K562 (cell line): ENCODE results near the gene CYSRT1. TPM values are rescaled to one million over a fixed set of nuclear protein-coding genes. Genes with fewer than 3 reads are reported as not detected.
A peak's percentile ranks its signal among the peaks of the same experiment; 100 is the strongest.

Source experiments
- ATAC-seq: fragments of 200-7000 bp; cut with Tn5 transposase; 3 replicates; pipeline ENCODE4 v1.9.1; 2020; ENCODE audit warnings: moderate library complexity
- BruUV-seq: library from RNA; stranded (reverse); fragments of 400-500 nt; replicated peaks from 2 replicates; lab custom pipeline; 2021; lab: Mats Ljungman, UMichigan
- CTCF ChIA-PET: fragments of 300-600 bp; formaldehyde crosslinking; extraction: SDS; loops from one replicate; lab custom pipeline; 2021; ENCODE audit warnings: low intra/inter-chr PET ratio; lab: Yijun Ruan, JAX
- POLR2A ChIA-PET: fragments of 300-600, 350-650 bp; sonication (Branson Sonifier 250); formaldehyde crosslinking; extraction: SDS; loops from one replicate; lab custom pipeline; 2021; ENCODE audit warnings: antibody characterized with exemption, inconsistent platforms; lab: Yijun Ruan, JAX
- DNase-seq, 4 experiments: peaks; one replicate each; pipeline versions ENCODE4 v3.0.0 to v3.0.0-alpha.2; 2011 to 2018; ENCODE audit warnings: low spot score in 3 of 4, mixed read lengths in 3 of 4; ENCODE audit errors: extremely low read depth in 1 of 4
- FAIRE-seq: peaks from 2 replicates; lab custom pipeline; 2011; peaks lifted over from hg19 to GRCh38; lab: Jason Lieb, UNC
- H2AFZ ChIP-seq: 2 replicates; pipeline ENCODE4 v1.6.0; 2011; ENCODE audit warnings: low read depth, low read length, control low read depth, inconsistent platforms
- H3K27ac ChIP-seq: fragments of 200-600 bp; 3 replicates; pipeline ENCODE4 v1.8.0; 2011; ENCODE audit warnings: low read depth, mild to moderate bottlenecking, control low read depth, inconsistent platforms, low read length, moderate library complexity, mixed read lengths; ENCODE audit errors: extremely low read depth
- H3K27me3 ChIP-seq, 2 experiments: fragments of 300-600 bp in 1 of 2; 2 replicates in 1 of 2; 3 replicates in 1 of 2; pipeline versions ENCODE4 v1.6.0 to v1.8.0; 2011; ENCODE audit warnings: inconsistent platforms in 2 of 2, low read length in 2 of 2, mild to moderate bottlenecking in 1 of 2, mixed read lengths in 1 of 2, moderate library complexity in 1 of 2; ENCODE audit not compliant: control insufficient read depth in 2 of 2, insufficient read depth in 2 of 2
- H3K36me3 ChIP-seq: fragments of 300-600 bp; 3 replicates; pipeline ENCODE4 v1.8.0; 2011; ENCODE audit warnings: mild to moderate bottlenecking, low read length, inconsistent platforms; ENCODE audit not compliant: control insufficient read depth, insufficient read depth
- H3K4me1 ChIP-seq, 2 experiments: fragments of 200-600 bp in 1 of 2; replicated peaks in 1 of 2; 2 replicates in 1 of 2; 3 replicates in 1 of 2; pipeline versions ENCODE4 v1.5.1 to v1.8.0; 2011; ENCODE audit warnings: inconsistent platforms in 2 of 2, low read length in 2 of 2, mild to moderate bottlenecking in 1 of 2, mixed read lengths in 1 of 2, moderate library complexity in 1 of 2; ENCODE audit not compliant: control insufficient read depth in 2 of 2, insufficient read depth in 2 of 2
- H3K4me2 ChIP-seq: 2 replicates; pipeline ENCODE4 v1.6.1; 2011; ENCODE audit warnings: low read length, control low read depth, inconsistent platforms, mixed read lengths; ENCODE audit not compliant: insufficient read depth
- H3K4me3 ChIP-seq: fragments of 200-600 bp; sonication (generic), shearing (Covaris generic); 2 replicates; pipeline ENCODE4 v1.5.1; 2016; ENCODE audit warnings: control low read depth, inconsistent platforms
- H3K79me2 ChIP-seq: fragments of 200-600 bp; 3 replicates; pipeline ENCODE4 v1.8.0; 2011; ENCODE audit warnings: low read length, inconsistent platforms; ENCODE audit not compliant: control insufficient read depth, insufficient read depth
- H3K9ac ChIP-seq, 2 experiments: 2 replicates each; pipeline versions ENCODE4 v1.6.0 to v1.6.1; 2011; ENCODE audit warnings: low read depth in 2 of 2, low read length in 2 of 2, control low read depth in 1 of 2, inconsistent platforms in 1 of 2, mild to moderate bottlenecking in 1 of 2, mixed read lengths in 1 of 2; ENCODE audit not compliant: insufficient read depth in 1 of 2
- H3K9me1 ChIP-seq: one replicate; pipeline ENCODE4 v1.6.0; 2011; ENCODE audit warnings: inconsistent platforms, mild to moderate bottlenecking, low read length, moderate library complexity; ENCODE audit not compliant: control insufficient read depth, insufficient read depth
- H3K9me3 ChIP-seq: replicated peaks from 2 replicates; pipeline ENCODE4 v1.5.1; 2011; ENCODE audit warnings: low read depth, low read length, inconsistent platforms; ENCODE audit not compliant: control insufficient read depth, insufficient read depth
- H4K20me1 ChIP-seq: replicated peaks from 2 replicates; pipeline ENCODE4 v1.6.1; 2011; ENCODE audit warnings: low read length, inconsistent platforms, mixed read lengths; ENCODE audit not compliant: control insufficient read depth, insufficient read depth
- DMBX1 ChIP-seq: fragments of 250-450 bp; sonication (Bioruptor Pico); IDR thresholded peaks from 2 replicates; pipeline ENCODE4 v1.8.0; 2022; ENCODE audit warnings: inconsistent platforms, mild to moderate bottlenecking, moderate library complexity, borderline replicate concordance
- ELF1 ChIP-seq: fragments of 200-800 bp; sonication (Bioruptor generic); IDR thresholded peaks from 2 replicates; pipeline ENCODE4 v1.6.1; 2016; ENCODE audit warnings: missing genetic modification characterization, missing compliant biosample characterization
- EP300 ChIP-seq: IDR thresholded peaks from 2 replicates; pipeline ENCODE4 v1.6.1; 2012; ENCODE audit warnings: low read length, improper control_type of control experiment
- HMGN3 ChIP-seq: IDR thresholded peaks from 2 replicates; pipeline ENCODE4 v1.6.1; 2011; ENCODE audit warnings: borderline replicate concordance, low read depth, mild to moderate bottlenecking, mixed read lengths, low read length; ENCODE audit not compliant: insufficient read length; ENCODE audit errors: extremely low read depth
- POLR2G ChIP-seq: fragments of 200-400 bp; formaldehyde crosslinking; IDR thresholded peaks from 2 replicates; pipeline ENCODE4 v1.6.1; 2017; ENCODE audit warnings: low read depth, mild to moderate bottlenecking, antibody characterized with exemption, low read length, moderate library complexity
- RBFOX2 ChIP-seq: fragments of 200-400 bp; formaldehyde crosslinking; IDR thresholded peaks from 2 replicates; pipeline ENCODE4 v1.6.1; 2017; ENCODE audit warnings: low read depth, mild to moderate bottlenecking, low read length, moderate library complexity
- SREBF2 ChIP-seq: sonication (generic); formaldehyde crosslinking; IDR thresholded peaks from 2 replicates; pipeline ENCODE4 v1.4.0; 2020; ENCODE audit warnings: mild to moderate bottlenecking, missing genetic modification reagents
- WGBS: fragments of 100-300 bp; shearing (Covaris generic); methylation state at CpG from one replicate; pipeline ENCODE4 v1.1.6; 2016; ENCODE audit warnings: low coverage, mixed read lengths; ENCODE audit not compliant: insufficient coverage; ENCODE audit errors: missing lambda C conversion rate; 5-methylcytosine and 5-hydroxymethylcytosine counted together
- in situ Hi-C: fragments of 300-500 bp; cut with MboI; formaldehyde crosslinking; loops from 4 replicates; pipeline ENCODE4 v1.15.0; 2018; ENCODE audit warnings: inconsistent platforms, mixed read lengths
- intact Hi-C: fragments of 100-400 bp; cut with micrococcal nuclease; formaldehyde crosslinking; loops from 2 replicates; pipeline ENCODE4 v1.14.2; 2022
- polyA plus RNA-seq, 8 experiments: library from polyadenylated mRNA; depleted of rRNA in 4 of 8; stranded (reverse) in 5 of 8; unstranded in 3 of 8; fragments of >200 nt; fragmentation: Nextera tagmentation in 2 of 8; fragmentation: Illumina TruSeq in 1 of 8; extraction: Ambion mirVana in 2 of 8; extraction: Trizol in 1 of 8; gene quantifications; 2 replicates each; pipeline versions ENCODE4 v1.2.1 to v1.2.3, GENCODE V29; 2011 to 2014; ENCODE audit warnings: inconsistent platforms in 1 of 8, missing spikeins in 1 of 8
- total RNA-seq, 7 experiments: library from RNA; depleted of rRNA in 6 of 7; stranded (reverse); fragments of >200 nt in 6 of 7; fragmentation: Illumina TruSeq in 2 of 7; extraction: Trizol in 2 of 7; gene quantifications; 2 replicates each; pipeline versions ENCODE4 v1.2.1 to v1.2.3, GENCODE V29; 2011 to 2021; ENCODE audit warnings: low replicate concordance in 1 of 7
- TF ChIP-seq, protein P1 (sequence below), 2 experiments: fragments of 450-650 bp; IDR thresholded peaks; 2 replicates each; pipeline ENCODE4 v1.6.1; 2018; ENCODE audit warnings: mild to moderate bottlenecking in 2 of 2, low read depth in 1 of 2; ENCODE audit not compliant: partially characterized antibody in 2 of 2

CYSRT1 gene
- total and polyA plus RNA-seq, 9 of the 15 experiments (the other 6 are each of a cell fraction or from before 2014, with no cell fraction given): 0.04 to 1.4 (median 0.42) TPM; not detected in 3

DNA sequence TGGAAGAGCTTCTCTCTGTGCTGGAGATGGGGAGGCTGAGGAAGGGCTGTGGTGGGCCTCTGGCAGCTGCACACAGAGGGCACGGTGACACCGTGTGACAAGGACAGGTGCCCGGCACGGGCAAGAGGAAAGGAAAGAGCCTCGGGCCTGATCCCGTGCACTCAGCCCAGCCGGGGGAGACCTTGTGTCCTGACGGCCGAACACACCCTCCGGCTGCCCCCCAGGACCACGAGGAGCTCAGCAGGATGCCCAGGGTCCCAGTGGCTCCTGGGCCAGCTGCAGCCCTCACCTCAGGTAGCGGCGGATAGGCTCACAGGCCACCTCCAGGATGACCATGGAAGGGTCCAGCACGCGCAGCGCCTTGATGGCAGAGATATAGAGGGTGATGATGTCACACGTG lies 42.1 kb upstream of the CYSRT1 start (continued):
- TF ChIP-seq, protein P1, sequence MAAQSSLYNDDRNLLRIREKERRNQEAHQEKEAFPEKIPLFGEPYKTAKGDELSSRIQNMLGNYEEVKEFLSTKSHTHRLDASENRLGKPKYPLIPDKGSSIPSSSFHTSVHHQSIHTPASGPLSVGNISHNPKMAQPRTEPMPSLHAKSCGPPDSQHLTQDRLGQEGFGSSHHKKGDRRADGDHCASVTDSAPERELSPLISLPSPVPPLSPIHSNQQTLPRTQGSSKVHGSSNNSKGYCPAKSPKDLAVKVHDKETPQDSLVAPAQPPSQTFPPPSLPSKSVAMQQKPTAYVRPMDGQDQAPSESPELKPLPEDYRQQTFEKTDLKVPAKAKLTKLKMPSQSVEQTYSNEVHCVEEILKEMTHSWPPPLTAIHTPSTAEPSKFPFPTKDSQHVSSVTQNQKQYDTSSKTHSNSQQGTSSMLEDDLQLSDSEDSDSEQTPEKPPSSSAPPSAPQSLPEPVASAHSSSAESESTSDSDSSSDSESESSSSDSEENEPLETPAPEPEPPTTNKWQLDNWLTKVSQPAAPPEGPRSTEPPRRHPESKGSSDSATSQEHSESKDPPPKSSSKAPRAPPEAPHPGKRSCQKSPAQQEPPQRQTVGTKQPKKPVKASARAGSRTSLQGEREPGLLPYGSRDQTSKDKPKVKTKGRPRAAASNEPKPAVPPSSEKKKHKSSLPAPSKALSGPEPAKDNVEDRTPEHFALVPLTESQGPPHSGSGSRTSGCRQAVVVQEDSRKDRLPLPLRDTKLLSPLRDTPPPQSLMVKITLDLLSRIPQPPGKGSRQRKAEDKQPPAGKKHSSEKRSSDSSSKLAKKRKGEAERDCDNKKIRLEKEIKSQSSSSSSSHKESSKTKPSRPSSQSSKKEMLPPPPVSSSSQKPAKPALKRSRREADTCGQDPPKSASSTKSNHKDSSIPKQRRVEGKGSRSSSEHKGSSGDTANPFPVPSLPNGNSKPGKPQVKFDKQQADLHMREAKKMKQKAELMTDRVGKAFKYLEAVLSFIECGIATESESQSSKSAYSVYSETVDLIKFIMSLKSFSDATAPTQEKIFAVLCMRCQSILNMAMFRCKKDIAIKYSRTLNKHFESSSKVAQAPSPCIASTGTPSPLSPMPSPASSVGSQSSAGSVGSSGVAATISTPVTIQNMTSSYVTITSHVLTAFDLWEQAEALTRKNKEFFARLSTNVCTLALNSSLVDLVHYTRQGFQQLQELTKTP (IDR thresholded peaks at IDR 0.05; ENCODE audit: low read depth in 1 of 2, partially characterized antibody in 2 of 2): no peak
- no peak for TF ChIP-seq ELF1 (tag)
- TF ChIP-seq EP300: no peak
- TF ChIP-seq HMGN3: peak; percentile 25

DNA sequence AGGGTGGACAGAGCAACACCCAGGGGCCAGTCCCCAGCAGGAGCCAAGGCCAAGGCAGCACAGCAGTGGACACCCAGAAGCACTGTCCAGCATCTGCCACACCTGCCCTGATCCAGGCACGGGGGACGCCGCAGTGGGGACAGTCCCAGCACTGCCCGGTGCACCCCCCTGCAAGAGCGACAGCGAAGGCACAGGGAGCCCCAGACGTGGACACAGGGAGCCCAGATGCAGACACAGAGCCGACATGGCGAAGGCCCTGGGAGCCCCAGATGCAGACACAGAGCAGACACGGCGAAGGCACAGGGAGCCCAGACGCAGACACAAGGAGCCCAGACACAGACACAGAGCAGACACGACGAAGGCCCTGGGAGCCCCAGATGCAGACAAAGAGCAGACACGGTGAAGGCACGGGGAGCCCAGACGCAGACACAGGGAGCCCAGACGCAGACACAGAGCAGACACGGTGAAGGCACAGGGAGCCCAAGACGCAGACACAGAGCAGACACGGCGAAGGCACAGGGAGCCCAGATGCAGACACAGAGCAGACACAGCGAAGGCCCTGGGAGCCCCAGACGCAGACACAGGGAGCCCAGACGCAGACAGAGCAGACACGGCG lies 40.9 kb upstream of the CYSRT1 start:
- Histone ChIP-seq H3K9me3 (no peaks in the 10 kb centered on the region), H3K9me1 (no peaks in the 10 kb centered on the region), H3K4me1 (peaks cover 11 to 79% of the 10 kb centered on the region in 2 experiments), H3K27ac (no peak overlapping the region), H3K4me3 (no peak overlapping the region), H3K79me2 (peaks cover 26% of the 10 kb centered on the region), H3K4me2 (no peak overlapping the region), H3K27me3 (no peaks in the 10 kb centered on the region), H3K36me3 (peaks cover 74% of the 10 kb centered on the region; the same call in 2 of the 3 replicates), H4K20me1 (peaks cover 8% of the 10 kb centered on the region), H2AFZ (no peak overlapping the region), H3K9ac (no peak overlapping the region; a peak in 1 of 4 replicates)
- 0 out of 2 replicates have a peak, but pooled peaks have one; percentile 28 for TF ChIP-seq RBFOX2
- no peak for TF ChIP-seq DMBX1
- 0 out of 2 replicates have a peak, but pooled peaks have one; percentile 57 for TF ChIP-seq POLR2G
- no peak for TF ChIP-seq SREBF2
- no TSS peak for BruUV-seq
- CTCF ChIA-PET: no interaction called here
- FAIRE-seq: no peak
- intact Hi-C loops (no loop called here), in situ Hi-C loops (no loop called here)
- POLR2A ChIA-PET: interaction anchor here (0.5 to 1.1 kb wide), 3 partner anchors 10 to 15 kb away, joined by 3 to 9 read pairs (median 4); no protein-coding TSS in a partner anchor
- 91% methylated on average over 25 of the region's 27 CpGs for WGBS
- no peak for ATAC-seq
- no peak for DNase-seq
